Duodenal mucosa (tissue), 2 donors: ENCODE data around the gene SRCIN1.
"Not testable (repeated sequence)": the region's sequence is repeated elsewhere in the genome, so short reads cannot be mapped to it uniquely, and the experiment has no call there.

Experiments
- H3K27ac ChIP-seq: one replicate; pipeline ENCODE4 v1.7.0; 2013; ENCODE audit warnings: low read depth, low read length
- H3K27me3 ChIP-seq, 2 donors: one replicate each; pipeline ENCODE4 v1.7.0; 2013; ENCODE audit warnings: low read length in 2 of 2, control low read depth in 1 of 2; ENCODE audit not compliant: insufficient read depth in 2 of 2, control insufficient read depth in 1 of 2
- H3K36me3 ChIP-seq, 2 donors: one replicate each; pipeline ENCODE4 v1.7.0; 2013; ENCODE audit warnings: low read length in 2 of 2, control low read depth in 1 of 2; ENCODE audit not compliant: insufficient read depth in 2 of 2, control insufficient read depth in 1 of 2
- H3K4me1 ChIP-seq, 2 donors: one replicate each; pipeline ENCODE4 v1.7.0; 2013; ENCODE audit warnings: low read length in 2 of 2, control low read depth in 1 of 2; ENCODE audit not compliant: insufficient read depth in 2 of 2, control insufficient read depth in 1 of 2
- H3K4me3 ChIP-seq, 2 donors: one replicate each; pipeline ENCODE4 v1.7.0; 2013; ENCODE audit warnings: low read length in 2 of 2, low read depth in 1 of 2
- H3K9ac ChIP-seq, 2 donors: one replicate each; pipeline ENCODE4 v1.7.0; 2013; ENCODE audit warnings: low read length in 2 of 2, low read depth in 1 of 2
- H3K9me3 ChIP-seq, 2 donors: one replicate each; pipeline ENCODE4 v1.7.0; 2013; ENCODE audit warnings: low read length in 2 of 2, control low read depth in 1 of 2; ENCODE audit not compliant: control insufficient read depth in 1 of 2

SRCIN1 gene

DNA sequence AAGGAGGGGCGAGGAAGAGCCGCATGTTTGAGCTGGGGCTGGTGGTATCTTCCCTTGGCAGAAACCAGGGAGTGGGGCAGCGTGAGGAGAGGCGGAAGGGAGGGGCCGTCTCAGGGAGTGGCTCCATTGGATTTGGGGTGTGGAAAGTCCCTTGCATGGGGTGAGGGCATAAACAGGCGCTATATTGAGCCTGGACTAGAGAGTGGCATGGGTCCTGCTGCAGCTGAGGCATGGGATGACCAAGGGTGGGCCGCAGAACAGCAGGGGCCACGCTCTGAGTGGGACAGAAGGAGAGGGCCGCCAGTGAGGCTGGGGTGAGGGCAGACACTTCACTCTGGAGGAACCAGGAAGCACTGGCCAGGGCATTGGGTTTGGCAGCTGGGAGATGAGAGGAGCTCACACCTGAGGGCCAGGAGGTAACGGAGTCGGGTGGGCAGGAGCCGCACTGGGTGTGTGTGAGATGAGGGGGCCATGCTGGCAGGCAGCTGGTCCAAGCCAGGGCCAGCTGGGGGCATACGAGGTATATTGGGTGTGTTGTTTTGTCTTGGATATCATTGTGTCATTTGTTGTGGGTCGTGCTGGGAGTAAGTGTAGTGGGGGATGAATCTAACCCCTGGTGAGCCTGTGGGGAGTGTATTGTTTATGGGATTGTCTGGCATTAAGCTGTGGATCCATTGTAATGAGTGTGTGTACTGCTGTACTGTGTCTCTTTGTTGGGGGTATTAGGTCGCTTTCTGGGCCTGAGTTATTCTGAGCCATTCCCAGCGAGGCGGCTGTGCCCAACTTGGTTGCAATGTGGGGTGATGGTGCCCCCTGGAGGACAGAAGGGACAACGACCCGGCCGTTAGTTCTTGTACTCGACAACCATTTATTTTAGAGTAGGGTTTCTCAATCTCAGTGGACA lies 121.3 kb downstream of the SRCIN1 start:
- H3K9me3 ChIP-seq, H3K36me3 ChIP-seq, H3K9ac ChIP-seq, H3K27ac ChIP-seq, H3K4me1 ChIP-seq, H3K4me3 ChIP-seq, H3K27me3 ChIP-seq: not testable (repeated sequence)

DNA sequence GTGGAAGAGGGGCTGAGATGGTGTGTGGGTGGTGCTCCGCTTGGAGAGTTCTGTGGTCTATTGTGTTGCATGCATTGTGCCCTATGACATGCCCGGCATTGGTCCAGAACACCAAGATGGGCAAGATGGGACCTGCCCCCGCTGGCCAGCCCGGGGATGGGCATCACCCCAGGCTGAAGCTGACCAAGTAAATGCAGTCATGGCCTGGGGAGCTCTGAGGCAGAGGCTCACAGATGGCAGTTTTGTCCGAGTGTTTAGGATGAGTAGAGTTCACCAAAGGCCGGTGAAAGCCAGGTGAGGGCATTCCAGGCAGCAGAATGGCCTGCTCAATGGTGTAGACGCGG lies 123.1 kb downstream of the SRCIN1 start:
- H3K27ac ChIP-seq, H3K9me3 ChIP-seq, H3K9ac ChIP-seq, H3K27me3 ChIP-seq, H3K4me3 ChIP-seq, H3K36me3 ChIP-seq, H3K4me1 ChIP-seq: not testable (repeated sequence)

DNA sequence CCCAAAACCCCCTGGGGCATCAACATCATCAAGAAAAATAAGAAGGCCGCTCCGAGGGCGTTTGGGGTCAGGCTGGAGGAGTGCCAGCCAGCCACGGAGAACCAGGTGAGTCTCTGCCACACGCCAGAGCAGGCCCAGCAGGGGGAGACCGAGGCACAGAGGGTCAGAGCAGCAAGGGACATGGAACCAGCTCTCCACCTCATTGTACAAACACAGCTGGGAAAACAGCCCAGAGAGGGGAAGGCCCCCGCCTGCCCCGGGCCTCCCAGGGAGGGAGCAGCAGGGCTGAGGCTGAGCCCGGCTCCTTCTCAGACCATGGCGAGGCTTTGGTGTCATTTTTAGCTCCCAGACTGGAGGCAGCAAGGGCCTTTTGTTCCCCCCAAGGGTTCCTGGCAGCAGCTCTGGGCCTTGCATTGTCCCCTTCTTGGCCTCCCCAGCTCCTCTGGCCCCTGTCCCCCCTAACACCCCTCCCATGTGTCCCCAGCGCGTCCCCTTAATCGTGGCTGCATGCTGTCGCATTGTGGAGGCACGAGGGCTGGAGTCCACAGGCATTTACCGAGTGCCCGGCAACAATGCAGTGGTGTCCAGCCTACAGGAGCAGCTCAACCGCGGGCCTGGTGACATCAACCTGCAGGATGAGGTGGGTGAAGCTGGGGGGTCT lies 123.6 kb downstream of the SRCIN1 start:
- not testable (repeated sequence) for H3K27ac ChIP-seq, H3K27me3 ChIP-seq, H3K4me1 ChIP-seq, H3K9ac ChIP-seq, H3K36me3 ChIP-seq, H3K4me3 ChIP-seq, H3K9me3 ChIP-seq
